ENCODE measurements around the gene ZNF200. TPM values are rescaled to one million over a fixed set of nuclear protein-coding genes. Genes with fewer than 3 reads are reported as not detected.

The ZNF200 gene
- total and polyA plus RNA-seq, 2 donors (not counting 3 experiments of a cell fraction or from before 2014, with no cell fraction given), result 2.8 to 10.0 TPM

DNA sequence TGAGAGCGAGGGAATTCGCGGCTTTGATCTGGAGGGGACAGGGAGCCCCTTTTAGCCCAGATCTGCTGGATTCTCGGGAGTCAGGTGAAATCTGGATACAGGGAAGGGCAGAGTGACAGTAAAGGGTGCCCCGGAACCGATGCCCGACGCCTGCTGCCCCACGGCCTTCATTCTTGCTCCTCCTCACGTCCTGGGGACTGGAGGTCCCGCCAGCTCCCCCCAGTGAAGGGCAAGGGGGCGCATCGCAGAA lies 46.4 kb downstream of the ZNF200 start:
- POLR2A ChIA-PET, result no interaction called here
- no peak for TF ChIP-seq MYC (IDR thresholded peaks at IDR 0.05; ENCODE audit: low read depth, low read length)
- TF ChIP-seq GATA2 (IDR thresholded peaks at IDR 0.05; ENCODE audit: insufficient read depth, insufficient read length, low read depth, low read length), result no peak
- H3K36me3 ChIP-seq (ENCODE audit: control insufficient read depth in 2 of 2, extremely low read depth in 1 of 2, insufficient read depth in 2 of 2, low read length in 2 of 2), result no peaks in the 10 kb centered on the region
- H3K27me3 ChIP-seq (ENCODE audit: control insufficient read depth in 2 of 2, insufficient read depth in 2 of 2, low read length in 2 of 2), result peaks cover 0 to 2% of the 10 kb centered on the region in 2 experiments
- peak overlapping the region; percentile 40 for H3K4me2 ChIP-seq (ENCODE audit: insufficient read depth, low read length)
- intact Hi-C loops (cut with micrococcal nuclease), result loop anchor here (2.0 kb wide), 2 partner anchors 74 to 94 kb away; partner anchors contain the start of gene ZNF263
- peak overlapping the region; percentile 86 for H2AFZ ChIP-seq (ENCODE audit: low read depth, low read length)
- peaks cover 19% of the 10 kb centered on the region for H3K4me1 ChIP-seq (ENCODE audit: control insufficient read depth, extremely low read depth, insufficient read depth, low read length)
- CTCF ChIA-PET, result interaction anchor here (1.0 to 1.1 kb wide), 2 partner anchors 14 to 157 kb away, joined by 3 read pairs; no protein-coding TSS in a partner anchor
- peak overlapping the region; percentile 5 for H3K9ac ChIP-seq (replicated peaks; ENCODE audit: extremely low read depth, insufficient read depth, low read length)
- H3K79me2 ChIP-seq (ENCODE audit: control insufficient read depth, insufficient read depth, low read length), result no peaks in the 10 kb centered on the region
- FAIRE-seq (no peak), DNase-seq (ENCODE audit: low read depth, low spot score) (peak; percentile 24)
- H3K4me3 ChIP-seq (replicated peaks in 1 of 3; ENCODE audit: insufficient read depth in 1 of 3, low read depth in 1 of 3, low read length in 3 of 3), result peak overlapping the region; percentile 21 to 77 (median 49)
- BruUV-seq (replicated peaks), result no TSS peak
- no peaks in the 10 kb centered on the region for H3K9me3 ChIP-seq (replicated peaks; ENCODE audit: control insufficient read depth, insufficient read depth, low read length)
- no peak overlapping the region for H3K27ac ChIP-seq (ENCODE audit: insufficient read depth, low read depth, low read length)
- dilution Hi-C loops (cut with MboI; ENCODE audit: extremely low pct_ligation_motif_present, low sequenced_read_pairs), result no loop called here
- H3K9me1 ChIP-seq (replicated peaks; ENCODE audit: control insufficient read depth, extremely low read depth, insufficient read depth, low read length), result no peaks in the 10 kb centered on the region
- no peaks in the 10 kb centered on the region for H4K20me1 ChIP-seq (replicated peaks; ENCODE audit: control insufficient read depth, extremely low read depth, insufficient read depth, low read length)

DNA sequence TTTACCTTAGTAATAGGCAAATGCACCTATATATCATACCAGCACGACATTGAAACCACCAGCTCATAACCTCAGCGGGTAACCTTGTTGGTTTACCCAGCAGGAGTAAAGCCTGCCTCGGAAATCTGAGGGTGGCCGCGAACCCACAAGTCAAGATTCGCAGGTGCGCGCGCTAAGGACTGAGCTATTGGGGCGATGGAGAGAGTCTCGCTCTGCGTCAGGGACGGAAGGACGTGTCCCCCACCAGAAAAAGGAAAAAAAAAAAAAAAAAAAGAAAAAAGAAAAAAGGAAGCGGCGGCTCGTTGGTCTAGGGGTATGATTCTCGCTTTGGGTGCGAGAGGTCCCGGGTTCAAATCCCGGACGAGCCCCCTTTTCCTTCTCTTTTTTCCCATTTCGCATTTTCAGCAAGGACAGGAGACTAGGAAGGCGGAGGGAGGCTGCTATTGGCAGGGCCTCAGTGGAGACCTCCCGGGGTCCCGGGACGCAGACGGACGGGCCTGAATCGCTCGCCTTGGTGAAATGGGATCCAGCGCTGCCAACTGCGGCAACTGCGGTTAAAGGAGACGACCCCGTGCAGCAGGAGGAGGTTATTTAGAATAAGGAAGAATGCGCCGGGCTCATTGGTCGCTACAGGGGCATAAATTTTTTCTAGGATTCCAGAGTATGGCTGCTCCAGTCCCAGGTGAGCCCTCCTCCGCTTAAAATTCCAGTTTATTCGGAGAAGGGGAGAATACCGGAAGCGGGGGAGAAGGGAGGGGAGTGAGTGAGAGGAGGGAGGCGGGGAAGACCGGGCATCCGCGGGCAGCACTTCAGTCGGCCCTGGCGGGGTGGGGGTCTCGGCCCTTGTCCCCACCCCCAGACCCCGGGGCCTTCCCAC lies 46.9 kb downstream of the ZNF200 start, which contains the start of gene OR1F1:
TSS of gene OR1F1 (plus strand) at position 407 of the 877 bp plus-strand sequence.
- FAIRE-seq (peak; percentile 98), DNase-seq (ENCODE audit: low read depth, low spot score) (no peak)
- no peak within 1 kb of the TSS for H3K27ac ChIP-seq (ENCODE audit: insufficient read depth, low read depth, low read length)
- POLR2A ChIA-PET, result no interaction called here
- H3K4me1 ChIP-seq (ENCODE audit: control insufficient read depth, extremely low read depth, insufficient read depth, low read length), result peaks cover 25% of the 10 kb centered on the region
- TF ChIP-seq EZH2 (IDR thresholded peaks at IDR 0.05; ENCODE audit: borderline replicate concordance, low read depth, low read length, severe bottlenecking), result no peak
- TF ChIP-seq, protein P1, sequence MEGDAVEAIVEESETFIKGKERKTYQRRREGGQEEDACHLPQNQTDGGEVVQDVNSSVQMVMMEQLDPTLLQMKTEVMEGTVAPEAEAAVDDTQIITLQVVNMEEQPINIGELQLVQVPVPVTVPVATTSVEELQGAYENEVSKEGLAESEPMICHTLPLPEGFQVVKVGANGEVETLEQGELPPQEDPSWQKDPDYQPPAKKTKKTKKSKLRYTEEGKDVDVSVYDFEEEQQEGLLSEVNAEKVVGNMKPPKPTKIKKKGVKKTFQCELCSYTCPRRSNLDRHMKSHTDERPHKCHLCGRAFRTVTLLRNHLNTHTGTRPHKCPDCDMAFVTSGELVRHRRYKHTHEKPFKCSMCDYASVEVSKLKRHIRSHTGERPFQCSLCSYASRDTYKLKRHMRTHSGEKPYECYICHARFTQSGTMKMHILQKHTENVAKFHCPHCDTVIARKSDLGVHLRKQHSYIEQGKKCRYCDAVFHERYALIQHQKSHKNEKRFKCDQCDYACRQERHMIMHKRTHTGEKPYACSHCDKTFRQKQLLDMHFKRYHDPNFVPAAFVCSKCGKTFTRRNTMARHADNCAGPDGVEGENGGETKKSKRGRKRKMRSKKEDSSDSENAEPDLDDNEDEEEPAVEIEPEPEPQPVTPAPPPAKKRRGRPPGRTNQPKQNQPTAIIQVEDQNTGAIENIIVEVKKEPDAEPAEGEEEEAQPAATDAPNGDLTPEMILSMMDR (IDR thresholded peaks at IDR 0.05; ENCODE audit: extremely low read depth in 1 of 2, insufficient read depth in 1 of 2, low read depth in 1 of 2, low read length in 2 of 2), result no peak
- TF ChIP-seq POLR2AphosphoS5 (IDR thresholded peaks at IDR 0.05; ENCODE audit: insufficient read depth, low read depth, low read length), result no peak
- TF ChIP-seq FOS (IDR thresholded peaks at IDR 0.05; ENCODE audit: borderline replicate concordance, insufficient read depth, low read length), result no peak
- TF ChIP-seq, protein P2, sequence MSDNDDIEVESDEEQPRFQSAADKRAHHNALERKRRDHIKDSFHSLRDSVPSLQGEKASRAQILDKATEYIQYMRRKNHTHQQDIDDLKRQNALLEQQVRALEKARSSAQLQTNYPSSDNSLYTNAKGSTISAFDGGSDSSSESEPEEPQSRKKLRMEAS (IDR thresholded peaks at IDR 0.05; ENCODE audit: insufficient read depth, insufficient read length), result no peak
- TF ChIP-seq GATA2 (IDR thresholded peaks at IDR 0.05; ENCODE audit: insufficient read depth, insufficient read length, low read depth, low read length), result no peak
- no peak for TF ChIP-seq POLR2A (IDR thresholded peaks at IDR 0.05; ENCODE audit: low read depth, low read length)
- no peak for TF ChIP-seq MYC (IDR thresholded peaks at IDR 0.05; ENCODE audit: low read depth, low read length)
- TF ChIP-seq JUN (IDR thresholded peaks at IDR 0.05; ENCODE audit: borderline replicate concordance, insufficient read depth, insufficient read length, low read depth), result no peak
- H3K4me2 ChIP-seq (ENCODE audit: insufficient read depth, low read length), result peak within 1 kb of the TSS; percentile 40
- dilution Hi-C loops (cut with MboI; ENCODE audit: extremely low pct_ligation_motif_present, low sequenced_read_pairs) (no loop called here), intact Hi-C loops (cut with micrococcal nuclease) (loop anchor here (2.0 kb wide), 2 partner anchors 75 to 95 kb away; partner anchors contain the start of gene ZNF263)
- H3K9me3 ChIP-seq (replicated peaks; ENCODE audit: control insufficient read depth, insufficient read depth, low read length), result no peaks in the 10 kb centered on the region
- no peaks in the 10 kb centered on the region for H4K20me1 ChIP-seq (replicated peaks; ENCODE audit: control insufficient read depth, extremely low read depth, insufficient read depth, low read length)
- H3K9ac ChIP-seq (replicated peaks; ENCODE audit: extremely low read depth, insufficient read depth, low read length), result peak within 1 kb of the TSS; percentile 5
- no peaks in the 10 kb centered on the region for H3K36me3 ChIP-seq (ENCODE audit: control insufficient read depth in 2 of 2, extremely low read depth in 1 of 2, insufficient read depth in 2 of 2, low read length in 2 of 2)
- H3K9me1 ChIP-seq (replicated peaks; ENCODE audit: control insufficient read depth, extremely low read depth, insufficient read depth, low read length), result no peaks in the 10 kb centered on the region
- H2AFZ ChIP-seq (ENCODE audit: low read depth, low read length), result peak within 1 kb of the TSS; percentile 86
- no peaks in the 10 kb centered on the region for H3K79me2 ChIP-seq (ENCODE audit: control insufficient read depth, insufficient read depth, low read length)
- BruUV-seq (replicated peaks), result no TSS peak
- peak within 1 kb of the TSS; percentile 21 to 77 (median 49) for H3K4me3 ChIP-seq (replicated peaks in 1 of 3; ENCODE audit: insufficient read depth in 1 of 3, low read depth in 1 of 3, low read length in 3 of 3)
- no peaks in the 10 kb centered on the region for H3K27me3 ChIP-seq (ENCODE audit: control insufficient read depth in 2 of 2, insufficient read depth in 2 of 2, low read length in 2 of 2)
- CTCF ChIA-PET, result interaction anchor here (1.1 kb wide), 2 partner anchors 156 to 213 kb away, joined by 3 read pairs; partner anchors contain the start of genes ZNF174 and ZSCAN32

Measured in endothelial cell of umbilical vein (primary cell).